GM19351 (cell line): ENCODE measurements around the gene DPYSL5.

Source experiments
- ATAC-seq: cut with Tn5 transposase; IDR thresholded peaks from one replicate; pipeline ENCODE4 v1.9.1; 2021; ENCODE audit warnings: mild to moderate bottlenecking, moderate library complexity; ENCODE audit not compliant: unreplicated experiment

Gene DPYSL5

GRCh38 chr2:26898480-26899078 lies 50.6 kb downstream of the DPYSL5 start:
- ATAC-seq = no peak

- ATAC-seq = no peak
These were observed 51.7 kb downstream of the DPYSL5 start for GRCh38 chr2:26899500-26900164.

DNA sequence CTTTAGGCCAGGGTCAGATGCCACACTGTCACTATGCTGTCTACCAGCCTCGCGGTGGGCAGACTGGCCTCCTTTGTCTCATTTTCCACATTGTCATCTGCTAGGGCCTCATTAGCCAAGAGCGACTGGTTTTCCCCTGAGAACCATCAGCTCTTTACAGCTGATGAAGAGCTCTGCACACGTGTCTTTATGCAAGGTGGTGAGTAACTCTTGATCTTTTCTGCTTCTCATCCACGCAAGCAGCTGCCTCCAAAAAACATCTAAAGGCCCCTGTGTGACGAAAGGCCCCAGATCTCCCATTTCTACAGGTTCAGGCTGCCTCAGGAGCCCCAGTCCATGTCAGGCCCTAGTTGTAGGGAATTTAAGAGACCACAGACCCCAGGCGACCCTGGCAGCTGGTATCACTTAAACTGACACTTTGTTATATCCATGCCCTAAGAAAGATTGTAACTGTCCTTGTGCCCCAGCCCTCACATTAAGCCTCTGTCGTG lies 52.9 kb downstream of the DPYSL5 start:
- ATAC-seq = no peak

DNA sequence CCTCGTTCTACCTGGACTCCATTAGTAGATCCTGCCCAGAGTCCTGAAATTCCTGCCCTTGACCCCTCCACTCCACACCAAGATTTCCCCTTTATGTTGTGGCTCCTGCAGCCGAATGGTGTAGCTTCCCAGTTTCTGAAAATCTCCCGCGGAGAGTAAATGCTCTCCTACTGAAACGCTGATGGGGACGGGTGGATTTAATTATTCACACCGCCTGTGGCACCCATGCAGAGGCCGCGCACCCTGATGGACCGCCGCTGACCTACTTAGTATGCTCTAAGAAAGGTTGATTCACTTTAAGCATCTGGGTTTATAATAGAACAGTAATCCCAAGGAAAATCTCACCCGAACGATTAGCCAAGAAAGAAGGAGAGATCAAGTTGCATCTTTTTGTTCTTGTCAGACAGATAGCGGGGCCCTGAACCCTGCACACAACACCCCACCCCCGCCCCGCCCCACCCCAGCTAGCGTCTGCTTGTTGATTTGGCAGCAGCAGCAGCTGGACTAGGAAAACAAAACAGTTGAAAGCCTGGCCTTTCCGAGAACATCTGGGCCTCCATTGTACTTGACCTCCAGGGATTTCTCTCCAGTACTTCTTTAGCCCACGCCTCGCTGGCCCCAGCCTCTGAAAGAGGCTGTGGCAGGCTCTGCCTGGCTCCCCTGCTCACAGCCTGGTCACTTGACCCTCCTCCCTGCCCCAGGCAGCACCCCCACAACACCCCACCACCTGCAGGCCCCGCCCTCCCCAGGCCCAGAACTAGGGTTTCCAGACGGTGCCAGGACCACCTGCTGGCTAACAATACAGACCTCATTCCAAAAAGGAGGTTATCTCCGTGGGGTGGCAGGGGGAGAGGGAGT lies 53.6 kb downstream of the DPYSL5 start:
- ATAC-seq = no peak

GRCh38 chr2:26903676-26904075 lies 55.7 kb downstream of the DPYSL5 start:
- no peak for ATAC-seq

- ATAC-seq = peak; percentile 69
These were observed 56.9 kb downstream of the DPYSL5 start for GRCh38 chr2:26904839-26905238.

DNA sequence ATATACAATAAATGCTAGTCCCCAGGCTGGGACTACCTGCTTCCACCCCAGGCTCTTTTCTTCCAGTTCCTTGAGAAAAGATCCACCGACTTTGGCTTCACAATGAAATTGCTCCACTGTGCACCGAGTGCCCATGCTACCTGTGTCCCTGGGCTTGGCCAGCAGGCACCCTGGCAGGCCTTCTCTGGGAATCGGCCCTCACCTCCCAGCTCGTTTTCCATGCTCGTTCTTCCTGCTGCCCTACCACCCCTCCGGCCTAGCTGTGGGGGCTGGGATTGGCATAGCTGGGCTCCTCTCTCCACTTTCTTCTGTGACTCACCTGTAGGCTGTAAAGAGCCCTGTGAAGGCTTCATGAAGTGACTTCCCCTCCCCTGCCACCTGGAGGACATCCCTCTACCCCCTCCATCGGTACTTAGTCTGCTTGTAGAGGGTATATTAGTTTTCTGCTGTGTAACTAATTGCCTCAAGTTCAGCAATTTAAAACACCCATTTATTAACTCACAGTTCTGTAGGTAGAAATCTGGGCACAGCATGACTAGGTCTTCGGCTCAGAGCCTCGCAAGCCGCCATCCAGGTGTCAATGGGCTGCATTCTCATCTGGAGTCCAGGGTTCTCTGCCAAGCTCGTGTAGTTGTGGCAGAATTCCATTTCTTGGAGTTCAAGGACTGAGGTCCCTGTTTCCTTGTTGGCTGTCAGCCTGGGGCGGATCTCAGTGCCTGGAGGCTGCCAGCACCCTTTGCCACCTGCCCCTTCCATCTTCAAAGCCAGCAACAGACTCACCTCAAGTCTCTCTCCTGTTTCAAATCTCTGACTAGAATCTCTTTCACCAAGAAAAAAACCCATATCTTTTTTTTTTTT lies 57.6 kb downstream of the DPYSL5 start:
- ATAC-seq = no peak

- ATAC-seq = no peak
These were observed 59.5 kb downstream of the DPYSL5 start for GRCh38 chr2:26907416-26907815.

DNA sequence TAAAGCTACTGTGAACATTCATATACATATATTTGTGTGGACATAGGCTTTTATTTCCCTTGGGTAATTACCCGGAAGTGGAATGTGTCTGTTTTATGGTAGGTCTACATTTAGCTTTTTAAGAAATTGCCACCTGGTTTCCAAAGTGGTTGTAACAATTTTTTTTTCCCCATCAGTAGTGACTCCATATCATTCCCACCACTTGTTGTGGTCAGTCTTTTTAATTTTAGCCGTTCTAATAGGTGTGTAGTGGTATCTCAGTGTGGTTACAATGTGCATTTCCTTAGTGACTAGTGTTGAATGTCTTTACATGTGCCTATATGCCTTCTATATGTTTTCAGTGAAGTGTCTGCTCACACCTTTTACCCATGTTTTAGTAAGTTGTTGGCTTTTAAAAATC lies 62.2 kb downstream of the DPYSL5 start:
- no peak for ATAC-seq

GRCh38 chr2:26911911-26912861 lies 64.3 kb downstream of the DPYSL5 start:
- ATAC-seq = no peak

GRCh38 chr2:26913606-26913998 lies 65.7 kb downstream of the DPYSL5 start:
- no peak for ATAC-seq

DNA sequence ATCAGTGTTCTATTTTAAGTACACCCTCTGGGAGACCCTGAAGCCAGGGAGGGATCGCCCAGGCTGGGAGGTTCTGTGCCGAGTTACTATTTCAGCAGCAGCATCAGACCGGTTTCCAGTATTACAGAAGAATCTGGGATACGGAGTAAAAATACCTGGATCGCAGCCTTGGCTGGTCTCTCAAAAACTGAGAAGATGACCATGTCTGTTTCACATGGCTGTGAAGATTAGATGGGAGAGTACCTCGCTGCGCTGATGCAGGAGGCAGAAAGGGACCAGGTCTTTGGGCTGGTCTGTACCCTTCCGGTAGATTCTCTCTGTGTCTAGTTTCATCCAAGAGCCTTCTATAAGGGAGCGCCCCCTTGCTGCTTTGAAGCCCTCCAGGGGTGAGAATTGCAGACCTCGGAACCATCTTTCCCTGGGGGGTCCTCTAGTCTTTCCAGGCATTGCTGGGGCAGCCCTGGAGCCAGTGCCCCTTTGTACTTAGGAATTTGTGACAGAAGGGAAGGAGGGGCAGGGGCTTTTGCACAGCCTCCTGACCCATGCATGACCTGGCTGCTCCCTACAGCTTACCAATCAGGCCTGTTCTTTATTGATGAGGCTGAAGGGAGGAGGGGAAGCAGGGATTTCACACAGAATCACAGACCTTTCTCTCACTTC lies 66.2 kb downstream of the DPYSL5 start:
- ATAC-seq = no peak

DNA sequence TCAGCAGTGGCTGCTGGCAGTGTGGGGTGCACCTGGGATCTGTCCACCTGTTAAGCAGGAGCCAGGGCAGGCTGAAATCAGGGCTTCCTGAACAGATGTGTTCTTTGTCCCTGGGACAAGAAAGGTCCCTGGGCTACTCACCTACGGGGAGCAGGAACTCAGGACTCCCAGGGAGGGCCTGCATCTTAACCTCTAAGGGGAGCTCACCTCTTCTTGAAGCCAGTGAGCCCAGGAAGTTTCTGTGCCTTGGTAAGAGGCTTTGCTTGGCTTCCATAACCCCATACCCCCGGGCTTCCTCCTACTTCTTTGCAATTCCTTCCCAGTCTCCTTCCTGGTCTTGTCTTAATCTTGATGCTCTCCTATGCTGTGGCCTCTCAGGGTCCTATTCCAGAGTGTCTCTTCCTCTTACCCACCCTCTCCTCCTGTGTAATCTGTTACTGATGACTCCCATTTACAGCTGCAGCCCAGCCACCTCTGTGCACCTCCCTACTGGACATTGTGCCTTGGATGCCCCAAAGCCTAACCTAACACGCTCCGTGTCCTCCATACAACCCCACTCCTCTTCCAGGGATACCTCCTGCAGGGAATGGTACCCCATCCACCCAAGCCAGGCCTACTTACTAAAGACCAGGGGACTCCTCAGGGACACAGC lies 66.9 kb downstream of the DPYSL5 start:
- no peak for ATAC-seq

GRCh38 chr2:26915316-26915715 lies 67.4 kb downstream of the DPYSL5 start:
- no peak for ATAC-seq

DNA sequence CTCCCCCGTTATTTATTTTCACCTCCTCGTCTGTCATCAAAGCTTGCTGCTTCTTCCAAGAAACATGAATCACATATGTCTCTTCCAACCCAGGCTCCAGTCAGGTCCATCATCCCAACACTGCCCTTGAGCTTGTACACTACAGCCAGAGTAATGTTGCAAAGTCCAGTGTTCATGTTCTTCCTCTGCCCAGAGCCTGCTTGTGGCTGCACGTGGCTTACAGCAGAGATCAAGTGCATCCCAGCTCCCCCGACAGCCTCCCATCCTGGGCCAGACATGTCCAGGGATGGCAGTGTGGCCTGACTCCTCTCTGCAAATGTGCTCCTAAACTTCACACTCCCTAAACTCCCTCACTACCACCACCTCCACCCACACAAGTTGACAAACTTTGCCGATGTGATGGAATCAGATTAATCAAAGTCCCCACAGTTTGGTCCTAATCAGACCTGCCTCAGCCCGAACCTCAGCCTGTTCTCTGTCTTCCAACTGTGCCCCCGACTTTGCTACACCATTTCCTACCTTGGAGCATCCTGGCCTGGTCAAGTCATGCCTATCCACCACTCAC lies 68.3 kb downstream of the DPYSL5 start:
- no peak for ATAC-seq

DNA sequence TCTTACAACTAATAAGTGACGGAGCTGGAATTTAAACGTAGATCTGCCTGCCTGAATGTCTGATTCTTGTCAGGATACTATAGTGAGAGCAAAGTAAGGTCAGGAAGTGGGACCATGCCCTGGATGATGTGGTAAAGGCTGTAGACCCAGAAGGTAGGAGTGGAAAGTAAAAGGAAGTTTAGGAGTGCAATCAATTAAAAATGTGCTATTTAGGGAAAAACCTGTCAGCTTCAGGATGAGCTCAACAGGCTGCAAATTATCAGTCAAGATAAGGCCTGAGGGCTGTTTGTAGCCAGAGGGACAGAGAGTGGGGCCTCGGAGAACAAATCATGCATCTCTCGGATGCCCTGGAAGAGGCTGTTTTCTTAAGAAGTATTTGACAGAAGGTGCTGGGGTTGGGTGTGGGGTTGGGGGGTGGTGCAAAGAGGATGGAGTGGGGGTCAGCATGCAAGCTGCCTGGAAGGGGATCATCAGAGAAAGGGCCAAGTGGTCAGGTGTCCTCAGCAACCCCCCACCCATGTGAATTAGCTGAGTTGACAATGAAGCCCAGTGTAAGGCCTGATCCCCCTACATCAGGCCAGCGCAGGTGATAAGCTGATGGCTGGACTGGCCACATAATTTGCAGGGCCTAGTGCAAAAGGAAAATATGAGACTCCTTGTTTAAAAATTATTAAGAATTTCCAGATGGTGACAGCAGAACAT lies 69.4 kb downstream of the DPYSL5 start:
- no peak for ATAC-seq

GRCh38 chr2:26921323-26921722 lies 73.4 kb downstream of the DPYSL5 start:
- no peak for ATAC-seq
